Peyer's patch (tissue), 4 donors: Measurements from ENCODE around the gene DEAF1. TPM values are rescaled to one million over a fixed set of nuclear protein-coding genes. Genes with fewer than 3 reads are reported as not detected.
A peak's percentile ranks its signal among the peaks of the same experiment; 100 is the strongest.

ENCODE experiments used
- DNase-seq, 3 donors: peaks; one replicate each; pipeline ENCODE4 v3.0.0-alpha.2; 2017 to 2019
- H3K27ac ChIP-seq, 4 donors: fragments of 200-600 bp; sonication (generic); one replicate each; pipeline ENCODE4 v1.5.1; 2016 to 2019
- H3K27me3 ChIP-seq, 2 donors: fragments of 200-600 bp; sonication (generic); one replicate each; pipeline ENCODE4 v1.5.1; 2019
- H3K36me3 ChIP-seq, 3 donors: fragments of 200-600 bp; sonication (generic); one replicate each; pipeline ENCODE4 v1.5.1; 2016 to 2019
- H3K4me1 ChIP-seq, 4 donors: fragments of 200-600 bp; sonication (generic); one replicate each; pipeline ENCODE4 v1.5.1; 2016 to 2019
- H3K4me3 ChIP-seq, 4 donors: fragments of 200-600 bp; sonication (generic); 1 replicate in 3 of 4; 2 replicates in 1 of 4; pipeline ENCODE4 v1.5.1; 2016 to 2019; ENCODE audit warnings: mild to moderate bottlenecking in 1 of 4
- H3K9me3 ChIP-seq, 4 donors: fragments of 200-600 bp; sonication (generic); one replicate each; pipeline ENCODE4 v1.5.1; 2016 to 2019; ENCODE audit warnings: mild to moderate bottlenecking in 1 of 4
- CTCF ChIP-seq, 6 experiments: fragments of 450-650 bp in 4 of 6; fragments of 200-600 bp in 2 of 6; sonication (generic) in 1 of 6; IDR thresholded peaks; one replicate each; pipeline ENCODE4 v1.5.1; 2017 to 2019; ENCODE audit warnings: antibody characterized with exemption in 6 of 6, mild to moderate bottlenecking in 3 of 6, moderate library complexity in 1 of 6
- POLR2A ChIP-seq, 2 donors: fragments of 450-650 bp; IDR thresholded peaks; one replicate each; pipeline ENCODE4 v1.5.1; 2017; ENCODE audit warnings: antibody characterized with exemption in 2 of 2, mild to moderate bottlenecking in 2 of 2, moderate library complexity in 2 of 2
- total RNA-seq, 4 donors: library from RNA; depleted of rRNA; stranded (reverse); fragments of >200 nt; gene quantifications; one replicate each; pipeline ENCODE4 v1.1.0, GENCODE V29; 2016

Gene DEAF1
- total RNA-seq, 4 donors from 2014 or later = 14.9 to 56.2 (median 47.0) TPM

GRCh38 chr11:699116-699508 lies 4.1 kb upstream of the DEAF1 start:
- no peak for DNase-seq
- H3K27ac ChIP-seq = no peak overlapping the region
- H3K9me3 ChIP-seq = no peaks in the 10 kb centered on the region
- TF ChIP-seq CTCF (IDR thresholded peaks at IDR 0.05) = no peak
- TF ChIP-seq POLR2A (IDR thresholded peaks at IDR 0.05) = no peak
- no peaks in the 10 kb centered on the region for H3K27me3 ChIP-seq
- H3K4me1 ChIP-seq = peaks cover 1 to 41% (median 21%) of the 10 kb centered on the region in 4 donors
- H3K36me3 ChIP-seq = peaks cover 0 to 24% (median 0%) of the 10 kb centered on the region in 3 donors
- H3K4me3 ChIP-seq = no peak overlapping the region

- Histone ChIP-seq H3K27me3 (no peaks in the 10 kb centered on the region), H3K9me3 (no peaks in the 10 kb centered on the region), H3K36me3 (peaks cover 0 to 24% (median 0%) of the 10 kb centered on the region in 3 donors), H3K4me1 (peaks cover 3 to 41% (median 26%) of the 10 kb centered on the region in 4 donors), H3K27ac (peak overlapping the region in 2 of 4 donors; percentile 98 to 100), H3K4me3 (no peak overlapping the region)
- no peak for TF ChIP-seq POLR2A (IDR thresholded peaks at IDR 0.05)
- TF ChIP-seq CTCF (IDR thresholded peaks at IDR 0.05) = no peak
- no peak for DNase-seq
Observed at GRCh38 chr11:698493-699115, 3.6 kb upstream of the DEAF1 start.

GRCh38 chr11:697811-698311 lies 2.8 kb upstream of the DEAF1 start:
- Histone ChIP-seq H3K4me3 (no peak overlapping the region), H3K9me3 (no peaks in the 10 kb centered on the region), H3K36me3 (peaks cover 0 to 21% (median 0%) of the 10 kb centered on the region in 3 donors), H3K27ac (peak overlapping the region; percentile 26 to 100 (median 98)), H3K27me3 (no peaks in the 10 kb centered on the region), H3K4me1 (peaks cover 3 to 38% (median 28%) of the 10 kb centered on the region in 4 donors)
- no peak for DNase-seq
- TF ChIP-seq POLR2A (IDR thresholded peaks at IDR 0.05) = no peak
- TF ChIP-seq CTCF (IDR thresholded peaks at IDR 0.05) = no peak

DNA sequence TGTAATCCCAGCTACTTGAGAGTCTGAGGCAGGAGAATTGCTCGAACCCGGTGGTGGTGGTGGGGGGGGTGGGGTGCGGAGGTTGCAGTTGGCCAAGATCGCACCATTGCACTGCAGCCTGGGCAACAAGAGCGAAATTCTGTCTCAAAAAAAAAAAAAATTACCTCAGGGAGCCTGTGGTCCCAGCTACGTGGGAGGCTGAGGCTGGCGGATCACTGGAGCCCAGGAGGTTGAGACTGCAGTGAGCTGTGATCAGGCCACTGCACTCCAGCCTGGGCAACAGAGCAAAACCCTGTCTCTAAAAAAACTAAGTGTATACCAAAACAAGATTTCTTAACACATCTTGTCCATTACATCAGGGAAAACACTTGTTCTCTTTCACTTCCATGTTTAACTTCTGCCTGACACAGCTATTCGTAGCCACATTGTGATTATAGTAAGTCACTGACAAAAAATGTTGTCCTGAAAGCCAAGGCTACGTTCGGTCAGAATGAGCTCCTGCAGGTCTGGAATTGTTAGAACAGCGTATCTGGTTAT lies 2.0 kb upstream of the DEAF1 start:
- H3K4me3 ChIP-seq = peak overlapping the region in 2 of 4 donors; percentile 81 to 95
- DNase-seq = peak in 1 of 3 donors; percentile 44
- H3K9me3 ChIP-seq = no peaks in the 10 kb centered on the region
- no peak for TF ChIP-seq CTCF (IDR thresholded peaks at IDR 0.05)
- no peak for TF ChIP-seq POLR2A (IDR thresholded peaks at IDR 0.05)
- H3K36me3 ChIP-seq = peaks cover 0 to 13% (median 0%) of the 10 kb centered on the region in 3 donors
- H3K27ac ChIP-seq = peak overlapping the region; percentile 98 to 100 (median 99)
- no peaks in the 10 kb centered on the region for H3K27me3 ChIP-seq
- H3K4me1 ChIP-seq = peaks cover 3 to 29% (median 24%) of the 10 kb centered on the region in 4 donors

GRCh38 chr11:695538-696248 lies 671 bp upstream of the DEAF1 start, which contains the start of gene TMEM80:
TSS of gene TMEM80 (plus strand) at chr11:695816. CDS start at chr11:695828, 12 bp downstream.
- TF ChIP-seq CTCF (IDR thresholded peaks at IDR 0.05) (no peak), POLR2A (IDR thresholded peaks at IDR 0.05) (peak; percentile 57 to 63)
- peak; percentile 99 to 100 (median 100) for DNase-seq
- peak within 1 kb of the TSS; percentile 81 to 95 (median 92) for H3K4me3 ChIP-seq
- H3K27ac ChIP-seq = peak within 1 kb of the TSS; percentile 98 to 100 (median 99)
- H3K9me3 ChIP-seq = no peaks in the 10 kb centered on the region
- peaks cover 3 to 36% (median 24%) of the 10 kb centered on the region in 4 donors for H3K4me1 ChIP-seq
- no peaks in the 10 kb centered on the region for H3K27me3 ChIP-seq
- peaks cover 0 to 4% (median 0%) of the 10 kb centered on the region in 3 donors for H3K36me3 ChIP-seq
